Activated B cell treated with CpG ODN at 0.5 μM for 24 hours (primary cell): ENCODE data around the gene CCM2L. TPM values are rescaled to one million over a fixed set of nuclear protein-coding genes. Genes with fewer than 3 reads are reported as not detected.

Source experiments
- ATAC-seq: fragments of 200-7000 bp; cut with Tn5 transposase; one replicate; pipeline ENCODE4 v1.10.0; 2021; ENCODE audit warnings: low read depth, mild to moderate bottlenecking, moderate library complexity
- CTCF ChIA-PET: fragments of 350-600 bp; sonication (Branson Sonifier 250); formaldehyde crosslinking; loops from one replicate; lab custom pipeline; 2021; ENCODE audit warnings: antibody characterized with exemption; lab: Charles Lee
- POLR2A ChIA-PET: fragments of 350-600 bp; sonication (Branson Sonifier 250); formaldehyde crosslinking; loops from one replicate; lab custom pipeline; 2021; ENCODE audit warnings: antibody characterized with exemption; lab: Charles Lee
- DNase-seq: peaks from one replicate; pipeline ENCODE4 v3.0.0; 2022
- H3K27ac Mint-ChIP-seq: one replicate; pipeline ENCODE4 v1.8.0; 2020; ENCODE audit warnings: mixed read lengths
- H3K27me3 Mint-ChIP-seq: one replicate; pipeline ENCODE4 v1.8.0; 2021; ENCODE audit warnings: mixed read lengths
- H3K36me3 Mint-ChIP-seq: one replicate; pipeline ENCODE4 v1.8.0; 2021; ENCODE audit warnings: low read depth, mixed read lengths
- H3K4me1 Mint-ChIP-seq: one replicate; pipeline ENCODE4 v1.8.0; 2021; ENCODE audit warnings: mixed read lengths
- H3K4me3 Mint-ChIP-seq: one replicate; pipeline ENCODE4 v1.8.0; 2020; ENCODE audit warnings: mild to moderate bottlenecking, mixed read lengths
- H3K9me3 Mint-ChIP-seq: one replicate; pipeline ENCODE4 v1.8.0; 2020; ENCODE audit warnings: mixed read lengths
- intact Hi-C: fragments of 100-400 bp; cut with micrococcal nuclease; formaldehyde crosslinking; loops from one replicate; pipeline ENCODE4 v1.15.1; 2024
- total RNA-seq: library from RNA; stranded (reverse); gene quantifications from 2 replicates; pipeline ENCODE4 v1.2.3, GENCODE V29; 2022
- TF ChIP-seq, protein P1 (sequence below): fragments of 200-600 bp; IDR thresholded peaks from one replicate; pipeline ENCODE4 v1.8.0; 2022; ENCODE audit warnings: antibody characterized with exemption, mild to moderate bottlenecking

The CCM2L gene
- total RNA-seq, 1 donor from 2014 or later: 0.11 TPM

DNA sequence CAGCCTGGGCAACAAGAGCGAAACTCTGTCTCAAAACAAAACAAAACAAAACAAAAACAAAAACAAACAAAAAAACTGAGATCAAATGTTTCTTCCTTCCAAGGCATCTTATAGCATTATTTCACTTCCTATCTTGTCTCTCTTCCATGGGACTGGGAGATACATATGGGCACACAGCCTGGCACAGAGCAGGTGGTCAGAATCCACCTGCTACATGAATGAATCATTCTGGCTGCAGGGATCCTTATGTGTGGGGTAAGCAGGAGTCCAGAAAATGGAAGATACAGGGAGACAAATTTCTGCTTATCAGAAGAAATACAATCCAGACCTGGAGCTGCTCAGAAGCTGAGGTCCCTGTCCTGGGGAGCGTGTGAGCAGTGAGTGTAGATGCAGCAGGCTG is 18.2 kb upstream of the CCM2L start:
- no peak for ATAC-seq
- Mint-ChIP-seq H3K4me3 (no peak overlapping the region), H3K9me3 (no peaks in the 10 kb centered on the region), H3K4me1 (peaks cover 12% of the 10 kb centered on the region), H3K36me3 (no peaks in the 10 kb centered on the region), H3K27me3 (peaks cover 34% of the 10 kb centered on the region), H3K27ac (no peak overlapping the region)
- DNase-seq: no peak
- intact Hi-C loops: no loop called here
- POLR2A ChIA-PET: no interaction called here
- CTCF ChIA-PET: no interaction called here
- TF ChIP-seq, protein P1, sequence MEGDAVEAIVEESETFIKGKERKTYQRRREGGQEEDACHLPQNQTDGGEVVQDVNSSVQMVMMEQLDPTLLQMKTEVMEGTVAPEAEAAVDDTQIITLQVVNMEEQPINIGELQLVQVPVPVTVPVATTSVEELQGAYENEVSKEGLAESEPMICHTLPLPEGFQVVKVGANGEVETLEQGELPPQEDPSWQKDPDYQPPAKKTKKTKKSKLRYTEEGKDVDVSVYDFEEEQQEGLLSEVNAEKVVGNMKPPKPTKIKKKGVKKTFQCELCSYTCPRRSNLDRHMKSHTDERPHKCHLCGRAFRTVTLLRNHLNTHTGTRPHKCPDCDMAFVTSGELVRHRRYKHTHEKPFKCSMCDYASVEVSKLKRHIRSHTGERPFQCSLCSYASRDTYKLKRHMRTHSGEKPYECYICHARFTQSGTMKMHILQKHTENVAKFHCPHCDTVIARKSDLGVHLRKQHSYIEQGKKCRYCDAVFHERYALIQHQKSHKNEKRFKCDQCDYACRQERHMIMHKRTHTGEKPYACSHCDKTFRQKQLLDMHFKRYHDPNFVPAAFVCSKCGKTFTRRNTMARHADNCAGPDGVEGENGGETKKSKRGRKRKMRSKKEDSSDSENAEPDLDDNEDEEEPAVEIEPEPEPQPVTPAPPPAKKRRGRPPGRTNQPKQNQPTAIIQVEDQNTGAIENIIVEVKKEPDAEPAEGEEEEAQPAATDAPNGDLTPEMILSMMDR: no peak

DNA sequence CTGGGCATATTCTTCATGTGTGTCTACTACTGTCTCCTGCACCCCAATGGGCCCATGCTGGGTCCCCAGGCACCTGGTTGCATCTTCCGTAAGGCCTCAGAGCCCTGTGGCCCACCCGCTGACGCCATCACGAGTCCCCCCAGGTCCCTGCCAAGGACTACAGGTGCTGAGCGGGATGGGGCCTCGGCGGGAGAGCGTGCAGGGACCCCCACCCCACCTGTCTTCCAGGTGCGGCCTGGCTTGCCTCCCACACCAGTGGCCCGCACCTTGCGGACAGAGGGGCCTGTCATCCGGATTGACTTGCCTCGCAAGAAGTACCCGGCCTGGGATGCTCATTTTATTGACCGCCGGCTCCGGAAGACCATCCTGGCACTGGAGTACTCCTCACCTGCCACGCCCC is 13.2 kb upstream of the CCM2L start:
- no peak for DNase-seq
- no peaks in the 10 kb centered on the region for H3K9me3 Mint-ChIP-seq
- H3K36me3 Mint-ChIP-seq: no peaks in the 10 kb centered on the region
- no peak for ATAC-seq
- no peak overlapping the region for H3K27ac Mint-ChIP-seq
- intact Hi-C loops: no loop called here
- CTCF ChIA-PET: no interaction called here
- TF ChIP-seq, protein P1: no peak
- H3K4me1 Mint-ChIP-seq: peaks cover 12% of the 10 kb centered on the region
- H3K4me3 Mint-ChIP-seq: no peak overlapping the region
- POLR2A ChIA-PET: no interaction called here
- H3K27me3 Mint-ChIP-seq: peaks cover 37% of the 10 kb centered on the region

DNA sequence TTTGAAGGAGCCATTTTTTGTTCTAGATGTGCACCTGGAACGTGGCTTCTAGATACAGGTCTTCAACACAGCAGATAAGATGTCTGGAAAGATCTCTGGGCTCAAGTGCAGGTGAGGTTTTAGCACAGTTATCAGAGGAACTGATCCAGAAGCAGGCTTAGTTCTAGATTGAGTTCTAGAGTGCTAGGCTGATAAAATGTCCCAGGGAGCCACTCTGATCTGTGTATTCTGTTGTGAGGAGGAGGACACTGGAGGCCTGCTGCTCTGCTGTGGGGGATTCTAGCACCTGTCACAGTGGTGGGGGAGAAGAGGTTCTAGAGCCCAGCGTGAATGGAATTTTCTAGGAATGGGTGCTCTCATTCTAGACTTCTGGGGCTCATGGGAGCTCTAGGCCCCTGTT is 12.0 kb upstream of the CCM2L start:
- Mint-ChIP-seq H3K36me3 (no peaks in the 10 kb centered on the region), H3K4me3 (no peak overlapping the region), H3K27me3 (peaks cover 30% of the 10 kb centered on the region), H3K9me3 (no peaks in the 10 kb centered on the region), H3K27ac (no peak overlapping the region), H3K4me1 (peaks cover 12% of the 10 kb centered on the region)
- intact Hi-C loops: no loop called here
- TF ChIP-seq, protein P1: no peak
- POLR2A ChIA-PET: no interaction called here
- ATAC-seq (no peak), DNase-seq (no peak)
- CTCF ChIA-PET: no interaction called here

DNA sequence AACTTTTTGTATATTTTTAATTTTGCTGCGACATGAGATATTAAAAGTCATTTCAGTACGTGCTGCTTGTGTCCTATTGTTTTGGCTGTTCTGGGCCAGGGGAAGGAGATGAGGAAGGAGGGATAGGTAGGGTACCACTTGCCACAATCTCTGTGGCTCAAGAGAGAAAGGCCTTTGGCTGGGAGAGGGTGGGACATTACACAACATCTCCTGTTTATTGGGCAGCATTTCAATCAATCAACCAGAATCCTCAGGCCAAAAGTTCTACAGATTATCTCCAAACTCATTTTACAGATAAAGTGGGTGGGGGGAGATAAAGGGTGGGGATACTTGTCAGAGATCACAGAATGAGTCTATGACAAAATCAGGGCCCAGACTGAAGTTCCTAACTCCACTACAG is 6.9 kb upstream of the CCM2L start:
- Mint-ChIP-seq H3K27ac (no peak overlapping the region), H3K9me3 (no peaks in the 10 kb centered on the region), H3K36me3 (no peaks in the 10 kb centered on the region), H3K4me3 (no peak overlapping the region), H3K4me1 (no peaks in the 10 kb centered on the region), H3K27me3 (peaks cover 13% of the 10 kb centered on the region)
- intact Hi-C loops: no loop called here
- DNase-seq: no peak
- ChIA-PET CTCF (no interaction called here), POLR2A (no interaction called here)
- TF ChIP-seq, protein P1: no peak
- no peak for ATAC-seq

DNA sequence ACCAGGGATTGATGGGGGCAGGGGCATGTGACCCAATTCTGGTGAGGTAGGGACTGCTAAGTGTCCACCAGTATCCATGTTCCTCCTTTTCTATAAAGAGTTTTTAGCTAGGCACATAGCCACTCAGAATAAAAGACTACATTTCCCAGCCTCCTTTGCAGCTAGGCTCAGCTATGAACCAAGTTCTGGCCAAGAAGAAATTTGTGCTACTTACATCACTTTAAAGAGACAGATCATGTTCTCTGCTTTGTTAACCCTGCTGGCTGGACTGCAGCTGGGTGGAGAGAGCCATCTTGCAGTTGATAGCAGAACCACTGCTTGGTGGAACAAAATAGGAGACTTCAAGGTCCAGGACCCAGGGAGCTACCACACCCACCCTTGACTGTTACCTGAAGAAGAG is 5.3 kb upstream of the CCM2L start:
- ChIA-PET CTCF (no interaction called here), POLR2A (no interaction called here)
- intact Hi-C loops: no loop called here
- no peak overlapping the region for H3K27ac Mint-ChIP-seq
- no peaks in the 10 kb centered on the region for H3K9me3 Mint-ChIP-seq
- H3K36me3 Mint-ChIP-seq: no peaks in the 10 kb centered on the region
- DNase-seq (no peak), ATAC-seq (peak; percentile 25)
- H3K27me3 Mint-ChIP-seq: peaks cover 19% of the 10 kb centered on the region
- TF ChIP-seq, protein P1: no peak
- no peaks in the 10 kb centered on the region for H3K4me1 Mint-ChIP-seq
- no peak overlapping the region for H3K4me3 Mint-ChIP-seq
